Melanocyte of skin (primary cell): Measurements from ENCODE around the gene RNF227. TPM values are rescaled to one million over a fixed set of nuclear protein-coding genes. Genes with fewer than 3 reads are reported as not detected.

Experiments used
- small RNA-seq, 2 donors: library from RNA; depleted of rRNA; stranded (forward); fragments of <200 nt; gene quantifications; one replicate each; pipeline ENCODE3, GENCODE V24; 2012
- total RNA-seq, 2 donors: library from RNA; depleted of rRNA; stranded (reverse); fragments of >200 nt; gene quantifications; 2 replicates each; pipeline ENCODE4 v1.2.3, GENCODE V29; 2012

Gene RNF227
- total RNA-seq = 1 to 10 TPM in 1 of 2 donors, under 1 TPM in 1; 1.00 to 1.7 TPM

GRCh38 chr17:7915611-7916384, at the start of gene RNF227:
Gene RNF227 (minus strand): TSS chr17:7916289. CDS start chr17:7916195, 94 bp downstream.

GRCh38 chr17:7931709-7932482, 15.8 kb upstream of the RNF227 start, which contains the start of the genes CNTROB and TRAPPC1:
Gene CNTROB (plus strand): TSS chr17:7932206. CDS start chr17:7933080, 874 bp downstream.
Gene TRAPPC1 (minus strand): TSS chr17:7931946. CDS start chr17:7931829, 117 bp downstream.

GRCh38 chr17:7929158-7930023, 13.3 kb upstream of the RNF227 start, which contains the start of gene KCNAB3:
Gene KCNAB3 (minus strand): TSS chr17:7929856. CDS start chr17:7929435, 421 bp downstream.

GRCh38 chr17:7888184-7888920, 27.7 kb downstream of the RNF227 start, which contains the start of gene CHD3:
Gene CHD3 (plus strand): TSS chr17:7888789. CDS start chr17:7889001, 212 bp downstream.

Small RNAs within 50 kb of the gene (small RNA-seq; reads per million reads assigned to genes)
- gene SCARNA21 = 3.5 to 4.6 reads per million in 2 donors

Other genes starting within 250 kb of the RNF227 start
- 10 to 100 TPM; 43.0 to 47.1 TPM for gene TP53, start 228.8 kb downstream of the RNF227 start, total RNA-seq
- gene WRAP53, start 227.8 kb downstream of the RNF227 start, total RNA-seq = 10 to 100 TPM in 1 of 2 donors, 1 to 10 TPM in 1; 8.6 to 17.3 TPM
- gene EFNB3, start 211.1 kb downstream of the RNF227 start, total RNA-seq = 1 to 10 TPM in 1 of 2 donors, under 1 TPM in 1; 0.33 to 1.0 TPM
- gene DNAH2, start 198.5 kb downstream of the RNF227 start, total RNA-seq = under 1 TPM; under 0.01 TPM
- 1 to 10 TPM; 3.4 to 3.7 TPM for gene KDM6B, start 82.1 kb downstream of the RNF227 start, total RNA-seq
- under 1 TPM in 1 of 2 donors, not detected in 1; 0.34 TPM for gene TMEM88, start 61.2 kb downstream of the RNF227 start, total RNA-seq
- gene NAA38, start 58.7 kb downstream of the RNF227 start, total RNA-seq = 10 to 100 TPM; 47.1 to 68.9 TPM
- 1 to 10 TPM; 5.9 to 8.3 TPM for gene CYB5D1, start 58.3 kb downstream of the RNF227 start, total RNA-seq
- gene CHD3, start 27.5 kb downstream of the RNF227 start, total RNA-seq = 10 to 100 TPM; 46.8 to 69.9 TPM
- gene KCNAB3, start 13.6 kb upstream of the RNF227 start, total RNA-seq = under 1 TPM; under 0.01 to 0.69 TPM
- 10 to 100 TPM; 41.3 to 48.6 TPM for gene TRAPPC1, start 15.7 kb upstream of the RNF227 start, total RNA-seq
- gene CNTROB, start 15.9 kb upstream of the RNF227 start, total RNA-seq = 10 to 100 TPM; 22.3 to 24.8 TPM
- gene GUCY2D, start 86.3 kb upstream of the RNF227 start, total RNA-seq = 1 to 10 TPM in 1 of 2 donors, not detected in 1; 1.4 TPM
- gene ALOX15B, start 122.8 kb upstream of the RNF227 start, total RNA-seq = under 1 TPM in 1 of 2 donors, not detected in 1; under 0.01 TPM
- gene ALOX12B, start 171.4 kb upstream of the RNF227 start, total RNA-seq = not detected
- not detected for gene ALOXE3, start 202.2 kb upstream of the RNF227 start, total RNA-seq
- under 1 TPM in 1 of 2 donors, not detected in 1; 0.67 TPM for gene HES7, start 207.8 kb upstream of the RNF227 start, total RNA-seq
- 10 to 100 TPM; 22.0 to 25.5 TPM for gene PER1, start 236.1 kb upstream of the RNF227 start, total RNA-seq
- gene VAMP2, start 246.7 kb upstream of the RNF227 start, total RNA-seq = 1 to 10 TPM; 5.5 to 6.3 TPM